Measurements from ENCODE around the gene HBA2. TPM values are rescaled to one million over a fixed set of nuclear protein-coding genes. Genes with fewer than 3 reads are reported as not detected.

The HBA2 gene
- total RNA-seq, 1 experiment from 2014 or later: not detected

GRCh38 chr16:185691-186090 lies 13.0 kb downstream of the HBA2 start:
- no peaks in the 10 kb centered on the region for H3K4me1 Mint-ChIP-seq (ENCODE audit: low read depth, unreplicated experiment)
- TF ChIP-seq CTCF (IDR thresholded peaks at IDR 0.05; ENCODE audit: unreplicated experiment): no peak
- DNase-seq: no peak
- intact Hi-C loops (cut with micrococcal nuclease; ENCODE audit: unreplicated experiment): no loop called here
- BruUV-seq (replicated peaks): no TSS peak
- peak overlapping the region; percentile 62 for H3K27ac Mint-ChIP-seq (ENCODE audit: unreplicated experiment)
- no peaks in the 10 kb centered on the region for H3K9me3 Mint-ChIP-seq (ENCODE audit: low read depth, unreplicated experiment)
- no peaks in the 10 kb centered on the region for H3K27me3 Mint-ChIP-seq (ENCODE audit: unreplicated experiment)
- CTCF ChIA-PET: no interaction called here
- H3K36me3 Mint-ChIP-seq (ENCODE audit: insufficient read depth, unreplicated experiment): peaks cover 71% of the 10 kb centered on the region
- H3K4me3 Mint-ChIP-seq (ENCODE audit: low read depth, unreplicated experiment): no peak overlapping the region

GRCh38 chr16:187330-187729 lies 14.7 kb downstream of the HBA2 start:
- DNase-seq: no peak
- no peak overlapping the region for H3K4me3 Mint-ChIP-seq (ENCODE audit: low read depth, unreplicated experiment)
- no peaks in the 10 kb centered on the region for H3K4me1 Mint-ChIP-seq (ENCODE audit: low read depth, unreplicated experiment)
- BruUV-seq (replicated peaks): no TSS peak
- CTCF ChIA-PET: no interaction called here
- H3K27ac Mint-ChIP-seq (ENCODE audit: unreplicated experiment): no peak overlapping the region
- no peaks in the 10 kb centered on the region for H3K9me3 Mint-ChIP-seq (ENCODE audit: low read depth, unreplicated experiment)
- TF ChIP-seq CTCF (IDR thresholded peaks at IDR 0.05; ENCODE audit: unreplicated experiment): no peak
- no peaks in the 10 kb centered on the region for H3K27me3 Mint-ChIP-seq (ENCODE audit: unreplicated experiment)
- intact Hi-C loops (cut with micrococcal nuclease; ENCODE audit: unreplicated experiment): no loop called here
- H3K36me3 Mint-ChIP-seq (ENCODE audit: insufficient read depth, unreplicated experiment): peaks cover 72% of the 10 kb centered on the region

GRCh38 chr16:188674-189073 lies 16.0 kb downstream of the HBA2 start:
- no peak for DNase-seq
- BruUV-seq (replicated peaks): no TSS peak
- no peak overlapping the region for H3K27ac Mint-ChIP-seq (ENCODE audit: unreplicated experiment)
- TF ChIP-seq CTCF (IDR thresholded peaks at IDR 0.05; ENCODE audit: unreplicated experiment): no peak
- H3K27me3 Mint-ChIP-seq (ENCODE audit: unreplicated experiment): no peaks in the 10 kb centered on the region
- no peak overlapping the region for H3K4me3 Mint-ChIP-seq (ENCODE audit: low read depth, unreplicated experiment)
- no peaks in the 10 kb centered on the region for H3K4me1 Mint-ChIP-seq (ENCODE audit: low read depth, unreplicated experiment)
- H3K36me3 Mint-ChIP-seq (ENCODE audit: insufficient read depth, unreplicated experiment): peaks cover 78% of the 10 kb centered on the region
- intact Hi-C loops (cut with micrococcal nuclease; ENCODE audit: unreplicated experiment): no loop called here
- no peaks in the 10 kb centered on the region for H3K9me3 Mint-ChIP-seq (ENCODE audit: low read depth, unreplicated experiment)
- CTCF ChIA-PET: no interaction called here

GRCh38 chr16:189604-190186 lies 17.0 kb downstream of the HBA2 start:
- Mint-ChIP-seq H3K36me3 (ENCODE audit: insufficient read depth, unreplicated experiment) (peaks cover 87% of the 10 kb centered on the region), H3K9me3 (ENCODE audit: low read depth, unreplicated experiment) (no peaks in the 10 kb centered on the region), H3K4me1 (ENCODE audit: low read depth, unreplicated experiment) (no peaks in the 10 kb centered on the region), H3K27ac (ENCODE audit: unreplicated experiment) (no peak overlapping the region), H3K27me3 (ENCODE audit: unreplicated experiment) (no peaks in the 10 kb centered on the region), H3K4me3 (ENCODE audit: low read depth, unreplicated experiment) (no peak overlapping the region)
- DNase-seq: no peak
- intact Hi-C loops (cut with micrococcal nuclease; ENCODE audit: unreplicated experiment): no loop called here
- TF ChIP-seq CTCF (IDR thresholded peaks at IDR 0.05; ENCODE audit: unreplicated experiment): no peak
- CTCF ChIA-PET: no interaction called here
- TSS peak; percentile 49 for BruUV-seq (replicated peaks)

All from Calu3 (cell line).